Nephron (organoid): ENCODE measurements around the gene VKORC1.
"Not testable (repeated sequence)": the region's sequence is repeated elsewhere in the genome, so short reads cannot be mapped to it uniquely, and the experiment has no call there.

Source experiments
- H3K27ac Mint-ChIP-seq, 3 experiments: 2 replicates each; pipeline ENCODE4 v1.8.0; 2020; ENCODE audit warnings: mixed read lengths in 3 of 3, mild to moderate bottlenecking in 2 of 3, moderate library complexity in 1 of 3
- H3K27me3 Mint-ChIP-seq: 2 replicates; pipeline ENCODE4 v1.8.0; 2021; ENCODE audit warnings: low read depth, mild to moderate bottlenecking, moderate library complexity, mixed read lengths
- H3K36me3 Mint-ChIP-seq: 2 replicates; pipeline ENCODE4 v1.8.0; 2020; ENCODE audit warnings: low read depth, mixed read lengths
- H3K4me1 Mint-ChIP-seq: 2 replicates; pipeline ENCODE4 v1.8.0; 2020; ENCODE audit warnings: mixed read lengths
- H3K4me3 Mint-ChIP-seq, 3 experiments: 2 replicates each; pipeline ENCODE4 v1.8.0; 2020; ENCODE audit warnings: mild to moderate bottlenecking in 3 of 3, mixed read lengths in 3 of 3, moderate library complexity in 2 of 3
- H3K9me3 Mint-ChIP-seq: 2 replicates; pipeline ENCODE4 v1.8.0; 2020; ENCODE audit warnings: mixed read lengths
- TF ChIP-seq, protein P1 (sequence below), 3 experiments: fragments of 200-600 bp; sonication (generic); IDR thresholded peaks; one replicate each; pipeline ENCODE4 v1.5.0; 2021; ENCODE audit warnings: antibody characterized with exemption in 3 of 3; ENCODE audit not compliant: unreplicated experiment in 3 of 3

Gene VKORC1

DNA sequence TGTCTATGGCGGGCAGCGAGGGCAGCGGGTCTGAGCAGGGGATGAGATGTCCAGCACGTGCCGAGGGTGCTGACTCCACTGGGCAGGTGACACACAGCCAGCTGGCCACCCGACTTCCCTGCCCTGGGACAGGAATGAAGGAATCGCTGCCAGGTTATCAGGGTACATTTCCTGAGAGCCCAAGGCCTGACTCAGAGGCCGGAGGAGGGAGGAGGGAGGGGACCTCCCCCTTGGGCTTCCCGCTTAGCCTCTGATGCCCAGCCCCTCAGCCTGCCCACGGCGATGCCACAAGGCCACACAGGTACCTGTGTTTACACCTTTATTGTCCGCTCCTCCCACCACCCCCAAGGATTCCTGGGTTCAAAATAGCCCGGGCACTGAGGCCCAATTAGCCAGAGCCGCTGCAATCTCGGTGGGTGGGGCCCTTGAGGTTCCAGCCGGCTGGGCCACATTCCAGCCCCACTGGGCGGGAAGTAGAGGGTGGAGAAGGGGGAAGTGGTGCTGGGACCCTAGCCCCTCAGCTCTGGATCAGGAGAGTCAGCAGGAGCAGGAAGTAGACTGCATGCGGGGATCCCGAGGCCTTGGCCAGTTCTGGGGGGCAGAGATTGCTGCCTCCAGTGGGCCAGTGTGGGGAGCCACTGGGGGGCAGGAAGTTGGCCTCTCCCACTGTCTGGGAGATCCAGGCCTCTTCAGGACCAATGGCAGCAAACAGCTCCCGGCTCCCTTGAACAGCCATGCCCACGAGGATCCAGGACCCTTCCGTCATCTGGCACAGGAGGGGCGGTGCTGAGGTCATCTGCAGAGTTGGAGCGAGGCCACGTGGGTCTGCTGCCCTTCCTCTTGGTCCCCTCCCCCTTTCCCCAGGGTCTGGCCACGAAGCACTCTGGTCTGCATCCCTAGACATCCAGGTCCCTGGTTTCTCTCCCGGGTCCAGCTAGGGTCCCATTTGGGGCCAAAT, 44.3 kb upstream of the VKORC1 start:
- TF ChIP-seq, protein P1, sequence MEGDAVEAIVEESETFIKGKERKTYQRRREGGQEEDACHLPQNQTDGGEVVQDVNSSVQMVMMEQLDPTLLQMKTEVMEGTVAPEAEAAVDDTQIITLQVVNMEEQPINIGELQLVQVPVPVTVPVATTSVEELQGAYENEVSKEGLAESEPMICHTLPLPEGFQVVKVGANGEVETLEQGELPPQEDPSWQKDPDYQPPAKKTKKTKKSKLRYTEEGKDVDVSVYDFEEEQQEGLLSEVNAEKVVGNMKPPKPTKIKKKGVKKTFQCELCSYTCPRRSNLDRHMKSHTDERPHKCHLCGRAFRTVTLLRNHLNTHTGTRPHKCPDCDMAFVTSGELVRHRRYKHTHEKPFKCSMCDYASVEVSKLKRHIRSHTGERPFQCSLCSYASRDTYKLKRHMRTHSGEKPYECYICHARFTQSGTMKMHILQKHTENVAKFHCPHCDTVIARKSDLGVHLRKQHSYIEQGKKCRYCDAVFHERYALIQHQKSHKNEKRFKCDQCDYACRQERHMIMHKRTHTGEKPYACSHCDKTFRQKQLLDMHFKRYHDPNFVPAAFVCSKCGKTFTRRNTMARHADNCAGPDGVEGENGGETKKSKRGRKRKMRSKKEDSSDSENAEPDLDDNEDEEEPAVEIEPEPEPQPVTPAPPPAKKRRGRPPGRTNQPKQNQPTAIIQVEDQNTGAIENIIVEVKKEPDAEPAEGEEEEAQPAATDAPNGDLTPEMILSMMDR (IDR thresholded peaks at IDR 0.05; ENCODE audit: unreplicated experiment in 3 of 3), result no peak
- peak overlapping the region; percentile 51 to 79 (median 57) for H3K27ac Mint-ChIP-seq
- peaks cover 3% of the 10 kb centered on the region for H3K27me3 Mint-ChIP-seq
- H3K9me3 Mint-ChIP-seq, result no peaks in the 10 kb centered on the region
- peak overlapping the region in 2 of 3 experiments; percentile 5 to 38 for H3K4me3 Mint-ChIP-seq
- peaks cover 1% of the 10 kb centered on the region for H3K36me3 Mint-ChIP-seq
- peaks cover 20% of the 10 kb centered on the region for H3K4me1 Mint-ChIP-seq

DNA sequence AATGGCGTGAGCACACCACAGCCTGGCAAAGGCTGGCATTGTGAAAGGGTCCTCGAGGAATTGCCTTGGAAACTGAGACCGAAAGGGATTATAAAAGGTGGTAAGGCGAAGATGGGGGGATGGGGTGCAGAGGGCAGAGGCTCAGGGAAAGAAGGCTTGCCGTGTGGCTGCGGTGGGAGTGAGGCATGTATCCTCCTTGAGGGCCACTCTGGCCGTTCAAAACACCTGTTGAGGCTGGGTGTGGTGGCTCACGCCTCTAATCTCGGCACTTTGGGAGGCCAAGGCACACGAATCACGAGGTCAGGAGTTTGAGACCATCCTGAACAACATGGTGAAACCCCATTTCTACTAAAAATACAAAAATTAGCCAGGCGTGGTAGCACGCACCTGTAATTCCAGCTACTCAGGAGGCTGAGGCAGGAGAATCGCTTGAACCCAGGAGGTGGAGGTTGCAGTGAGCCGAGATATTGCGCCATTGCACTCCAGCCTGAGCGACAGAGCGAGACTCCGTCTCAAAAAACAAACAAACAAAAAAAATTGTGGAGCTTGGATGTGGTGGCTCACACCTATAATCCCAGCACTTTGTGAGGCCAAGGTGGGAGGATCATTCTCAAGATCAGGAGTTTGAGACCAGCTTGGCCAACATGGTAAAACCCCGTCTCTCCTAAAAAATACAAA, 42.4 kb upstream of the VKORC1 start:
- peaks cover 11% of the 10 kb centered on the region for H3K36me3 Mint-ChIP-seq
- peaks cover 21% of the 10 kb centered on the region for H3K4me1 Mint-ChIP-seq
- not testable (repeated sequence) for H3K27ac Mint-ChIP-seq

DNA sequence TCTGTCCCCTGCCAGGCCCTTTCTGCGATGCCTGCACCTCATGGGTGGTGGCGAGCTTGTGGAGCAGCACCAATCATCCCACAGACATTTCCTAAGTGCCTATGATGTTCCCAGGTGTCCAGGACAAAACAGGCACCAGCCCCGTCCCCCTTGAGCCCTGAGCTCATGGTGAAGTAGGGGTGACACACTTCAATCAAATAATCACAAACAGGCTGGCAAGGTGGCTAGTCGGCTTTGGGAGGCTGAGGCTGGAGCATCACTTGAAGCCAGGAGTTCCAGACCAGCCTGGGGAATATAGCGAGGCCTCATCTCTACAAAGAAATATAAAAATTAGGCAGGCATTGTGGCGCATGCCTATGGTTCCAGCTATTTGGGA, 41.7 kb upstream of the VKORC1 start:
- Mint-ChIP-seq H3K4me3 (peak overlapping the region in 2 of 3 experiments; percentile 61 to 72), H3K36me3 (peaks cover 12% of the 10 kb centered on the region), H3K27ac (peak overlapping the region in 2 of 3 experiments; percentile 39 to 51), H3K27me3 (no peaks in the 10 kb centered on the region), H3K4me1 (peaks cover 16% of the 10 kb centered on the region), H3K9me3 (no peaks in the 10 kb centered on the region)
- TF ChIP-seq, protein P1 (IDR thresholded peaks at IDR 0.05; ENCODE audit: unreplicated experiment in 3 of 3), result no peak

More for the DNA sequence above, 42.4 kb upstream of the VKORC1 start:
- H3K27me3 Mint-ChIP-seq, H3K9me3 Mint-ChIP-seq: not testable (repeated sequence)
- peak overlapping the region in 1 of 3 experiments; percentile 6 for H3K4me3 Mint-ChIP-seq

DNA sequence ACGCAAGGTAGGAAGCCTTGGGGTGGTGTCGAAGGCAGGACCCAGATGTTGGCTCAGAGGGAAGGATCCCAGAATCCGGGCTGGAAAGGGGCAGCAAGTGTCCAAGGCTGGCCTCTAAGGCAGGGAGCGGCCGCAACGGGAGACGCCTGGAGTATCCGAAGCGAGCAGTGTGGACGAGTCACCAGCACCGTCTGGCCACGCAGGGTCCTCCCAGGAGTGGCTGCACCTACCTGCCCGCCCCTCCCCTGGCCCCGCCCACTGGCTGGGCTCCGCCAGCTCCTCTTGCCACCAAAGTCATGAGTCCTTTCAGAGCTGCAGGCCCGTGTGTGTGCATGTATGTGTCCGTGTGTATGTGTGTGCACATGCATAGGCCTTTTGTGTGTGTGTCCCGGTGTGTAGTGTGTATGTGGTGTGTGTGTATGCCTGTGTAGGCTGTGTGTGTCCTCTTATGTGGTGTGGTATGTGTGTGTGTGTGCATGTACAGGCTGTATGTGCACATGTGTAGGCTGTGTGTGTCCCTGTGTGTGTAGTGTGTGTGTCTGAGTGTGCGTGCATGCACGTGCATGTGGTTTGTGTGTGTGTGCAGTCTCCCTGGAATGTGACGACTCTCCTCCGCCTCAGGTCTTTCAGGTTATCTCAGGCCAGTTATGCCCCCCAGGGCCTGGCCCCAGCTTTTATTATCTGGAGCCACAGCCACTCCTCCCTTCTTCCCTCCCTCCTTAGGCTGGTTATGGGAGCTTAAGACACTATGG, 41.1 kb upstream of the VKORC1 start, which contains the start of gene PRSS8:
TSS of gene PRSS8 (minus strand) at position 193 of the 752 bp plus-strand sequence. CDS start 229 bp downstream, outside the sequence.
- peak within 1 kb of the TSS; percentile 61 to 83 (median 81) for H3K4me3 Mint-ChIP-seq
- peak within 1 kb of the TSS; percentile 51 to 61 (median 55) for H3K27ac Mint-ChIP-seq
- no peaks in the 10 kb centered on the region for H3K27me3 Mint-ChIP-seq
- H3K4me1 Mint-ChIP-seq, result peaks cover 16% of the 10 kb centered on the region
- TF ChIP-seq, protein P1 (IDR thresholded peaks at IDR 0.05; ENCODE audit: unreplicated experiment in 3 of 3), result no peak
- H3K36me3 Mint-ChIP-seq, result peaks cover 16% of the 10 kb centered on the region
- no peaks in the 10 kb centered on the region for H3K9me3 Mint-ChIP-seq

DNA sequence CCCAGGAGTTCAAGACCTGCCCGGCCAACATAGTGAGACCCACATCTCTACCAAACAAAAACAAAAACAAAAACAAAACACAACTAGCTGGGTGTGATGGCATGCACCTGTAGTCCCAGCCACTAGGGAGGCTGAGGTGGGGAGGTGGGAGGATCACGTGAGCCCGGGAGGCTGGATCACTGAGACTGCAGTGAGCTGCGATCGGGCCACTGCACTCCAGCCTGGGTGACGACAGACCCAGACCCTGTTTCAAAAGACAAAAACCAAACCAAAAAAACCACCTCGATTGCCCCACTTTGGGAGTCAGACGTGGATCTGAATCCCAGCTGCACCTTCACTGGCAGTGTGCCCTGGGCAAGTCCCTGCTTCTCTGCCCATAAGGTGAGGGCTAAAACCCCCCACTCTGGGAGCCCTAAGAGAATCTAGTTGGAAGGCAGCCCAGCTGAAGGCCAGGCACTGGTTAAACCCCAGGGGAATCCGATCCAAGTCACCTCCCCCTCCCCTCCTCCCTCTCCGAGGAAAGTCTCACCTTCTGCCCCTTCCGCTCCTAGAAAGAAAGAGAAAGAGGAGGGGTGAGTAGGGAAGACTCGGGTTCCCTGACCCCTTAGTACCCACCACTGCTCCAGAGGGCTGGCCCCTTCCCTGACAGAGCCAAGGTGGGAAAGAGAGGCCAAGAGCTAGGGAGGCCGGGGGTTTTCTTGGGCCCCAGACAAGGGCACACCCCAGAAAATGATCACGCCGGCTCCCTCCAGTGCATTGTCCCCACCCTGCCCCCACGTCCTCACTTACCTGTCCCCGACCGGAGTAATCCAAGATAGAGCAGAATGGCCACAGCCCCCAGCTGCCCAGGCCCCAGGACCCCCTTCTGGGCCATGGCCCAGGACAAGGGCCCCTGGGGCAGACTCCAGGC, 40.3 kb upstream of the VKORC1 start:
- peak overlapping the region; percentile 51 to 61 (median 55) for H3K27ac Mint-ChIP-seq
- H3K4me3 Mint-ChIP-seq, result peak overlapping the region; percentile 61 to 83 (median 81)
- TF ChIP-seq, protein P1 (IDR thresholded peaks at IDR 0.05; ENCODE audit: unreplicated experiment in 3 of 3), result no peak
- H3K36me3 Mint-ChIP-seq, result peaks cover 21% of the 10 kb centered on the region
- H3K27me3 Mint-ChIP-seq, result no peaks in the 10 kb centered on the region
- peaks cover 16% of the 10 kb centered on the region for H3K4me1 Mint-ChIP-seq
- H3K9me3 Mint-ChIP-seq, result no peaks in the 10 kb centered on the region
